IMR-90 (cell line): ENCODE data around the gene KRTAP10-6. TPM values are rescaled to one million over a fixed set of nuclear protein-coding genes. Genes with fewer than 3 reads are reported as not detected.

Experiments used
- ATAC-seq: fragments of 200-7000 bp; cut with Tn5 transposase; 2 replicates; pipeline ENCODE4 v1.9.1; 2020; ENCODE audit warnings: low read depth, mild to moderate bottlenecking, moderate library complexity
- BruUV-seq: library from RNA; stranded (reverse); fragments of 400-500 nt; replicated peaks from 2 replicates; lab custom pipeline; 2021; lab: Mats Ljungman, UMichigan
- CTCF ChIA-PET: fragments of 300-600 bp; formaldehyde crosslinking; extraction: SDS; loops from one replicate; lab custom pipeline; 2021; ENCODE audit warnings: antibody characterized with exemption; lab: Yijun Ruan, JAX
- POLR2A ChIA-PET: fragments of 300-600 bp; sonication (Branson Sonifier 250); formaldehyde crosslinking; loops from one replicate; lab custom pipeline; 2022; ENCODE audit warnings: antibody characterized with exemption; ENCODE audit not compliant: unreplicated experiment; lab: Charles Lee
- DNase-seq: peaks from one replicate; pipeline ENCODE4 v3.0.0; 2013
- H2AFZ ChIP-seq: replicated peaks from 2 replicates; pipeline ENCODE3; 2013; ENCODE audit warnings: low read length, mild to moderate bottlenecking; ENCODE audit not compliant: poor library complexity
- H2AK5ac ChIP-seq: 2 replicates; pipeline ENCODE4 v1.6.1; 2013; ENCODE audit warnings: low read depth, low read length, inconsistent platforms
- H2AK9ac ChIP-seq: replicated peaks from 2 replicates; pipeline ENCODE3; 2013; ENCODE audit warnings: mild to moderate bottlenecking, low read depth, low read length, moderate library complexity; ENCODE audit not compliant: poor library complexity
- H2BK120ac ChIP-seq: 2 replicates; pipeline ENCODE4 v1.6.1; 2013; ENCODE audit warnings: low read depth, low read length, inconsistent platforms
- H2BK15ac ChIP-seq: 3 replicates; pipeline ENCODE4 v1.6.1; 2013; ENCODE audit warnings: low read depth, low read length, inconsistent platforms
- H2BK20ac ChIP-seq: 2 replicates; pipeline ENCODE4 v1.6.1; 2013; ENCODE audit warnings: low read depth, mild to moderate bottlenecking, inconsistent platforms, low read length, moderate library complexity
- H2BK5ac ChIP-seq: 2 replicates; pipeline ENCODE4 v1.6.1; 2013; ENCODE audit warnings: mild to moderate bottlenecking, low read depth, low read length, inconsistent platforms; ENCODE audit not compliant: poor library complexity, severe bottlenecking
- H3K14ac ChIP-seq: replicated peaks from 2 replicates; pipeline ENCODE4 v1.6.1; 2013; ENCODE audit warnings: low read depth, low read length, inconsistent platforms
- H3K18ac ChIP-seq: 2 replicates; pipeline ENCODE4 v1.6.1; 2013; ENCODE audit warnings: low read depth, low read length, control low read depth
- H3K23ac ChIP-seq: 2 replicates; pipeline ENCODE4 v1.6.1; 2013; ENCODE audit warnings: low read depth, low read length, inconsistent platforms
- H3K27ac ChIP-seq: 2 replicates; pipeline ENCODE4 v1.5.1; 2013; ENCODE audit warnings: mild to moderate bottlenecking, control low read depth, low read length; ENCODE audit not compliant: insufficient read depth
- H3K27me3 ChIP-seq: 2 replicates; pipeline ENCODE4 v1.6.1; 2013; ENCODE audit warnings: low read length; ENCODE audit not compliant: control insufficient read depth, insufficient read depth
- H3K36me3 ChIP-seq: 2 replicates; pipeline ENCODE4 v1.6.1; 2013; ENCODE audit warnings: low read length, mixed read lengths; ENCODE audit not compliant: control insufficient read depth, insufficient read depth
- H3K4ac ChIP-seq: 2 replicates; pipeline ENCODE4 v1.6.1; 2013; ENCODE audit warnings: low read depth, low read length, inconsistent platforms
- H3K4me1 ChIP-seq: 2 replicates; pipeline ENCODE4 v1.6.1; 2013; ENCODE audit warnings: low read length, mixed read lengths; ENCODE audit not compliant: control insufficient read depth, insufficient read depth
- H3K4me2 ChIP-seq: 2 replicates; pipeline ENCODE4 v1.6.1; 2013; ENCODE audit warnings: low read depth, mild to moderate bottlenecking, control low read depth, low read length, moderate library complexity
- H3K4me3 ChIP-seq: 2 replicates; pipeline ENCODE4 v1.5.1; 2013; ENCODE audit warnings: low read depth, mild to moderate bottlenecking, control low read depth, low read length, moderate library complexity; ENCODE audit not compliant: insufficient read depth
- H3K56ac ChIP-seq: 2 replicates; pipeline ENCODE4 v1.6.1; 2013; ENCODE audit warnings: low read length, inconsistent platforms; ENCODE audit not compliant: insufficient read depth; ENCODE audit errors: extremely low read depth
- H3K79me1 ChIP-seq, 2 experiments: 2 replicates each; pipeline ENCODE4 v1.6.1; 2013; ENCODE audit warnings: low read length in 2 of 2, inconsistent platforms in 1 of 2, low read depth in 1 of 2
- H3K9ac ChIP-seq: 2 replicates; pipeline ENCODE4 v1.6.1; 2013; ENCODE audit warnings: low read depth, low read length, control low read depth
- H3K9me1 ChIP-seq: 2 replicates; pipeline ENCODE4 v1.6.1; 2013; ENCODE audit warnings: low read length, inconsistent platforms; ENCODE audit not compliant: insufficient read depth
- H3K9me3 ChIP-seq: 2 replicates; pipeline ENCODE4 v1.6.1; 2013; ENCODE audit warnings: low read length; ENCODE audit not compliant: control insufficient read depth, insufficient read depth
- H4K20me1 ChIP-seq: 2 replicates; pipeline ENCODE4 v1.6.1; 2013; ENCODE audit warnings: low read length, inconsistent platforms; ENCODE audit not compliant: insufficient read depth
- H4K5ac ChIP-seq: 2 replicates; pipeline ENCODE4 v1.6.1; 2013; ENCODE audit warnings: mild to moderate bottlenecking, low read depth, low read length, control low read depth
- H4K8ac ChIP-seq, 2 experiments: 2 replicates each; pipeline ENCODE4 v1.6.1; 2013; ENCODE audit warnings: low read depth in 2 of 2, low read length in 2 of 2, control low read depth in 1 of 2, inconsistent platforms in 1 of 2
- H4K91ac ChIP-seq: 2 replicates; pipeline ENCODE4 v1.6.1; 2013; ENCODE audit warnings: low read depth, low read length, inconsistent platforms; ENCODE audit not compliant: insufficient read depth
- BHLHE40 ChIP-seq: fragments of 150-350 bp; IDR thresholded peaks from 2 replicates; pipeline ENCODE4 v1.6.1; 2016; ENCODE audit warnings: mild to moderate bottlenecking, low read depth, low read length
- ELK1 ChIP-seq: fragments of 150-350 bp; IDR thresholded peaks from 2 replicates; pipeline ENCODE4 v1.6.1; 2016; ENCODE audit warnings: low read depth, mild to moderate bottlenecking, low read length, moderate library complexity, borderline replicate concordance
- USF2 ChIP-seq: fragments of 150-350 bp; IDR thresholded peaks from 2 replicates; pipeline ENCODE4 v1.6.1; 2017; ENCODE audit warnings: mild to moderate bottlenecking, antibody characterized with exemption, low read length, low read depth
- WGBS, 2 experiments: methylation state at CpG; one replicate each; pipeline versions ENCODE4 v1.1.5 to v1.1.7; 2013; ENCODE audit warnings: missing lambda C conversion rate in 2 of 2; ENCODE audit not compliant: insufficient read length in 1 of 2; ENCODE audit errors: extremely low coverage in 2 of 2; 5-methylcytosine and 5-hydroxymethylcytosine counted together
- dilution Hi-C: fragments of 300-500 bp; cut with HindIII; formaldehyde crosslinking; loops from one replicate; pipeline ENCODE4 v1.14.3; 2018; ENCODE audit warnings: low sequenced_read_pairs; ENCODE audit not compliant: unreplicated experiment
- in situ Hi-C: fragments of 300-500 bp; cut with MboI; formaldehyde crosslinking; loops from 3 replicates; pipeline ENCODE4 v1.14.3; 2019; ENCODE audit warnings: low sequenced_read_pairs, inconsistent platforms, mixed read lengths
- intact Hi-C: fragments of 100-400 bp; cut with micrococcal nuclease; formaldehyde crosslinking; loops from 2 replicates; pipeline ENCODE4 v1.10.0; 2022
- polyA plus RNA-seq, 3 experiments: library from polyadenylated mRNA; depleted of rRNA; stranded (reverse); fragments of >200 nt; gene quantifications; 2 replicates each; pipeline ENCODE4 v1.2.3, GENCODE V29; 2012; ENCODE audit warnings: low replicate concordance in 1 of 3
- total RNA-seq: library from RNA; depleted of rRNA; stranded (reverse); fragments of >200 nt; gene quantifications from 2 replicates; pipeline ENCODE4 v1.2.3, GENCODE V29; 2012

The KRTAP10-6 gene
- total and polyA plus RNA-seq, 2 of the 4 experiments (the other 2 are of a cell fraction) = not detected

- DNase-seq (no peak), ATAC-seq (no peak)
- in situ Hi-C loops = no loop called here
- dilution Hi-C loops = no loop called here
- no peaks in the 10 kb centered on the region for H3K36me3 ChIP-seq
- no peak overlapping the region for H2BK20ac ChIP-seq
- no peaks in the 10 kb centered on the region for H4K20me1 ChIP-seq
- no peak overlapping the region for H3K4me2 ChIP-seq
- no TSS peak for BruUV-seq
- H3K27me3 ChIP-seq = peaks cover 3% of the 10 kb centered on the region; the same call in 1 of the 2 replicates
- H2AK9ac ChIP-seq = no peak overlapping the region
- 17% methylated on average over 1 of the region's 3 CpGs; no CpG with 5 or more reads in 1 of the 2 experiments for WGBS, 2 experiments
- ChIA-PET POLR2A (no interaction called here), CTCF (no interaction called here)
- H3K9me3 ChIP-seq = peaks cover 3% of the 10 kb centered on the region
- H4K5ac ChIP-seq = no peak overlapping the region
- H4K8ac ChIP-seq = no peak overlapping the region
- no peak overlapping the region for H3K14ac ChIP-seq
- H3K79me1 ChIP-seq = no peaks in the 10 kb centered on the region
- intact Hi-C loops = no loop called here
- no peak overlapping the region for H3K23ac ChIP-seq
- H4K91ac ChIP-seq = no peak overlapping the region
- H2AK5ac ChIP-seq = no peak overlapping the region
- H2BK15ac ChIP-seq = no peak overlapping the region
- no peak overlapping the region for H3K56ac ChIP-seq
- H3K4me3 ChIP-seq = no peak overlapping the region
- H3K4ac ChIP-seq = no peak overlapping the region
- no peaks in the 10 kb centered on the region for H3K9me1 ChIP-seq
- no peak overlapping the region for H2BK5ac ChIP-seq
- no peak overlapping the region for H3K9ac ChIP-seq
- no peaks in the 10 kb centered on the region for H3K4me1 ChIP-seq
- H3K27ac ChIP-seq = no peak overlapping the region
- no peak overlapping the region for H2AFZ ChIP-seq
- no peak for TF ChIP-seq ELK1
- no peak for TF ChIP-seq BHLHE40
- no peak for TF ChIP-seq USF2
- no peak overlapping the region for H3K18ac ChIP-seq
- no peak overlapping the region for H2BK120ac ChIP-seq
These were observed 6.4 kb downstream of the KRTAP10-6 start for GRCh38 chr21:44585892-44586291.
